ENCODE data around the gene TEKT5.
A peak's percentile ranks its signal among the peaks of the same experiment; 100 is the strongest.
"Not testable (repeated sequence)": the region's sequence is repeated elsewhere in the genome, so short reads cannot be mapped to it uniquely, and the experiment has no call there.

TEKT5 gene

DNA sequence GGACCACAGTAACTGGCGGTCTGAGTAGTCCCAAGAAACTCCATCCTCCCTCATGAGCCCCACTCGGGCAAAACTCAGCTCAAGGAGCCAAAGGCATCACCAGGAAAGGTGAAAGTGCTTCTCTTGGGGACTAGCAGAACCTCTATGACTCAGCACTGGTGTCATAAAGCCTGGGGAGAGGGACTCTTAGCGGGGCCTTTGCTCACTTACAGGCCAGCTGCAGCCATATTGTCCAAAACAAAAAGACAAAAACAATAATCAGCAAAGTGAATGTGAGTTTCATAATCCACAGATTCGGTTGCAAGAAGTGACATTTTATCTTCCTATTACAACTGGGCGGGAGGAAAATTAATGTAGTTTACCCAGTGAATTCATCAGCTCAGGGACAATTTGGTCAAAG is at the start of gene TEKT5:
TEKT5 (minus strand) TSS at position 101 of the 400 bp plus-strand sequence; CDS start at position 44, 57 bp downstream.
- DNase-seq: no peak

DNA sequence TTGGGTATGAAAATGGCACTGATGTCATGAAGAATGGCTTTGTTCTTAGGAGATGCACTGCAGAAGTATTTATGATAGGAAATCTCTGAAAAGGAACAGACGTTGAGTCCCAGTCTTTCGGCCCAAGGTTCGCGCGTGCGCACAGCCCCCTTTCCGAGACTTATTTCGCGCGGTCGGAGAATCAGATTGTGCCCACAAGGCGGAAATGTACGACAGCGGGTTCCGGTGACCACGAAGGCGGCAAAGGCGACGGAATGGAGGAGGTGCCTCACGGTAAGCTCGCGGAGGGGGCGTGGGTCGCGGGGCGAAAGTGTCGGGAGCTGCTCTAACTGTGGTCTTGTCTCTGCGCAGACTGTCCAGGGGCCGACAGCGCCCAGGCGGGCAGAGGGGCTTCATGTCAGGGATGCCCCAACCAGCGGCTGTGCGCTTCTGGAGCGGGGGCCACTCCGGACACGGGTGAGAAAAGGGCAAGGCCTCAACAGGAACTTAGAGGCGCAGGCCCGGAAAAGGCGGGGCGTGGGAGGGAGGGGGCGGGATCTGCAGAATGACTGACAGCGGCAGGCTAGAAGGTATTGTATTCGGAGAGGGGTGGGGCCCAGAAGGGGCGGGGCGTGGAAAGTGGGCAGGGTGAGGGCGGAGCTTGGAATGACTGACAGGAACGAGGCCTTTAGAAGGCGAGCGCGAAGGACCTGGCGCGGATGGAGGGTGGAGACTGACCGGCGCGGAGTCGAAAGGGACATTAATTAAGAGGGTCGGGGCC is 49.1 kb upstream of the TEKT5 start, which contains the start of gene NUBP1:
NUBP1 (plus strand) TSS at position 233 of the 760 bp plus-strand sequence; CDS start at position 255, 22 bp downstream.
- DNase-seq: peak; percentile 98 to 100 (median 99)

DNA sequence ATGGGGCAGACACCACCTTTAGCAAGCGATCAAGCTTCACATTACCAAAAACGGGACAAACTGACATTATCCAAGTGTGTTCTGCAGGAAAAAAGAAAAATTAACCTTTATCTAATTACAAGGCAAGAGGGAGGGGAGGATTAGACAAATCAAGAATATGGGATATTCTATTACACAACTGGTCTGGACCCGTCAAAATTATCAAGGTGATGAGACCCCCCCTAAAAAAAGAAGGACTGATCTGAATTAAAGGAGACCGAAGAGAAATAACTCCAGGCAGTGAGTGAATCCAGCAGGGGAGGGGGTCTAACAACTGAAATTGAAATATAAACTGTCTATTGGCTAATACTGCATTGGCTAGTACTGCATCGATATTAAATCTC is 48.5 kb upstream of the TEKT5 start:
- DNase-seq: no peak

DNA sequence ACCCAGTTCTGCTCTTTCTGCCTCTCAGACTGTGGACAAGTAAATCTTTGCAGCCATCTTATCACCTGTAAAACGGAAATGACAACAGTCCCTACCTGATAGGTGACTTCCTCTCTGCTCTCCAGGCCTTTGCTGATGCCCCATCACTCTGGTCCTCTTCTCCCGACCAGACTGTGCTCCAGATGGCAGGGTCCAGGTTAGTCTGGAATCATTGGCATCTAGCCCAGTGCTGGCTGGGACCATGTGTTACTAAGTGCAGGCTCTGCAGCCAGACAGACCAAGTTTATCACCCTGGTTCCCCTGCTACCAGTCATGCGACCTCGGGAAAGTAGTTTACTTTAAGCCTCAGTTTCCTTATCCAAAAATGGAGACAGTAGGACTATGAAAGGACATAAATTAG is 47.1 kb upstream of the TEKT5 start:
- no peak for DNase-seq

DNA sequence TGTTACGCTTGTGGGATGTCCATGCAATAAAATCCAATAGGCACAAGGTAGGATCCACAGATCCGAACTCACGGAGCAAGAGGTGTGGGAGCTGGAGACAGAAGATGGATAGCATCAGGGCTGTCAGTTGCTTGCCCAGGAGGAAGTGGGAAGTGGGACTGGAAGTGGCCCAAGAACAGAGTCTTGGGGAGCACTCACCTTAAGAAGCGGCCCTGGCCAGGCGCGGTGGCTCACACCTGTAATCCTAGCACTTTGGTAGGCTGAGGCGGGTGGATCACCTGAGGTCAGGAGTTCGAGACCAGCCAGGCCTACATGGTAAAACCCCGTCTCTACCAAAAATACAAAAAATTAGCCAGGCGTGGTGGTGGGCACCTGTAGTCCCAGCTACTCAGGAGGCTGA is 46.5 kb upstream of the TEKT5 start:
- not testable (repeated sequence) for DNase-seq

DNA sequence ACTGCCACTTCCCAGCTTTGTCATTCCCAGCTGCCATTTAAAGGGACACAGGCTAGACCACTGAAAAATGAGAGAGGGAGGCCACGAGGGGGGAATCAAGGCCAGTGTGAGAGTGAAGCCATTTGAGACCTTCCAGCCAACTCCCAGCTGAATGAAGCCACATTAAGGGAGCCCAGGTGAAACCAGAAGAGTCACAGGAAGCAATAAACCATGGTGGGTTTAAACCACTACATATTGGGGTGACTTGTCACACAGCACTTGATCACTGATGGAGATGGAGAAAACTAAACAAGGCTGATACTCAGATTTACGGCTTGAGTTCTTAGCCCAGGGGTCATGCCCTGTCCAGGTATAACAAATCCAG is 46.1 kb upstream of the TEKT5 start:
- no peak for DNase-seq

DNA sequence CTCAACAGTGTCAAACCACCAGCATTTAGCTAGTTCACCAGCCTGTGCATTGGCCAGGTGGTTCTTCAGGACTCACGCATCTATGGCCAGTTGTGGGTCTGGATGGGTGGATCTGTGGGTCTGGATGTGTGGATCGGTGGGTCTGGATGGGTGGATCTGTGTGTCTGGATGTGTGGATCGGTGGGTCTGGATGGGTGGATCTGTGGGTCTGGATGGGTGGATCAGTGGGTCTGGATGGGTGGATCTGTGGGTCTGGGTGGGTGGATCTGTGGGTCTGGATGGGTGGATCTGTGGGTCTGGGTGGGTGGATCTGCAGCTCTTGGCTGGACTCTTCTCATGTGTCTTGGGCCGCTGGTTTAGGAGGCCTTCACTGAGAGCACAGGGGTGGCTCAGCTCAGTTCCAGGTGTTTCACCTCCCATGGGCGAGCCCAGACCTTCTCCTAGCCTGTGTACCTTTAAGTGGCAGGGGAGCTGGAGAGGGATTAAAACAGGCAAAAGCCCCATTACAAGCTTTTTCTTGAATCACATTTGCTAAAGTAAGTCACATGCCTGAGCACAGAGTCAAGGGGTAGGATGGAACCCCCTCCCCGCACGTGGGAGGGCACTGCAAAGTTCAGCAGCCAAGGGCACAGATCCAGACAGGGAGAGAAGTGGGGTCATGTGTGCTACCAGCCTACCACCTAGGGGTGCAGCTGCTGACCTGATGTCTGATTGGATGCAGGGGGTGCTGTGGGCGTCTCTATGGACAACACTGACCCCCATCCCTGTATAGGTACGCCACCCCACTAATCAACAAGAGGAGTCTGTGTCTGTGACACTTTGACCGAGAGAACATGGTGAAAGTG is 45.5 kb upstream of the TEKT5 start:
- DNase-seq: no peak

DNA sequence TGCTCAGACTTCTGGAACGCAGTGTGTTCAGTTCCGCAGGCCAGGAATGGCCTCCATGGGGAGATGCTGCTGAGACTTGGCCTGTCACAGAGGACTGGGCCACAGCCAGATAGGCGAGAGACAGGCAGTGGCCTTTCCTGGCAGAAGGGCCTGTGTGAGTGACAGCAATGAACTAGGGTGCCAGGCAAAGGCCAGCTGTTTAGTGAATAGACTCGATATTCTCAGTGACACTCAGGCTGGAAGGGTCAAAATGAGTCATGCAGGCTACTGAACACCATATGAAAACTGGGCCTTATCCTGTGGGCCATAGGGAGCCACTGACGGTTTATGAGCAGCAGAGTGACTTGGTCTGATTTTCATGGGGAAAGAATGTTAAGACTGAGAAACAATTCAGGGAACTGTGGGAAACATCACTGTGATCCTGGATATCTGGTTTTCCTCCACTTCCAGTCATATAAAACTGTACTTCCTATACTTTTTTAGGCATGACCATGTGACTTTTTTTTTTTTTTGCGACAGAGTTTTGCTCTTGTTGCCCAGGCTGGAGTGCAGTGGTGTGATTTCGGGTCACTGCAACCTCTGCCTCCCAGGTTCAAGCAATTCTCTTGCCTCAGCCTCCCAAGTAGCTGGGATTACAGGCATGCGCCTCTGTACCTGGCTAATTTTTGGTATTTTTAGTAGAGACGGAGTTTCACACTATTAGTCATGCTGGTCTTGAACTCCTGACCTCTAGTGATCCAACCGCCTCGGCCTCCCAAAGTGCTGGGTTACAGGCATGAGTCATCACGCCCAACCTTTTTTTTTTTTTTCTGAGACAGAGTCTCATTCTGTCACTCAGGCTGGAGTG is 43.7 kb upstream of the TEKT5 start:
- no peak for DNase-seq

DNA sequence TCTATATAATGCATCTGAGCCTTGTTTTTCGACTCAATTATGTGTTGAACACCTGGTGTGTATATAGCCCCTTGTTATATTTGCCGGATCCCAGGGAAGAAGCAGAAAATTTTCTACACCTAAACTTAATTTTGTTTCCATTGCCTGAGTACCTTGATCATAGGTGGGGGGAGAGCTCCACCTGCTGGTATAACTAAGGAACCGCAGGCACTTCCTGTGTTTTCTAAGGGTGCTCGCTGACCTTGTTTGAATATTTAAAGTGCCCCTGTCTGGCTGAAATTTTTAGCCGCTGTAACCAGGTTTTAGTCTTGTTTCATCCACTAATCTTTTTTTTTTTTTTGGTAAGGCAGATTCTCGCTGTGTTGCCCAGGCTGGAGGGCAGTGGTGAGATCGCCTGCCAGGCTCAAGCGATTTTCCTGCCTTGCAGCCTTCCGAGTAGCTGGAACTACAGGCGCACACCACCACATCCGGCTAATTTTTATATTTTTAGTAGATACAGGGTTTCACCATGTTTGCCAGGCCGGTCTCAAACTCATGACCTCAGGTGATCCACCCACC is 42.4 kb upstream of the TEKT5 start:
- DNase-seq: peak; percentile 42 to 86 (median 61)

DNA sequence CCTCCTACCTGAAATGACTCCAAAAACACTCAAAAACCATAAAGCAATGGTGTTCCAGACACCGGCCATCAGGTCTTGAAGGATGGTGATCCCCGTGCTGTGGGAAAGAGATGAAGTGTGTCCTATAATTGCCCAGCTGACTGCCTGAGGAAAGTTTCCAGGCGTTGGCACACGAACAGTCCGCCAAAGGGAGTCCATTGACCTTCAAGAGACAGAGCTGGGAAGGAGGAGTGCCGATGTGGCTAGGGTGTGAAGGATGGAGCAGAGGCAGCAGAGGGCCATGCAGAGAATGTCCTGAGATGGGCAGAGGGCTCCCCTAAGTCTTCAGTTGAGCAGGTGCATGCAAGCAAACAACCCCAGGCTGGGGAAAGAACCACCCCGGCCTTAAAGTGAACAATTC is 37.1 kb upstream of the TEKT5 start:
- DNase-seq: no peak

DNA sequence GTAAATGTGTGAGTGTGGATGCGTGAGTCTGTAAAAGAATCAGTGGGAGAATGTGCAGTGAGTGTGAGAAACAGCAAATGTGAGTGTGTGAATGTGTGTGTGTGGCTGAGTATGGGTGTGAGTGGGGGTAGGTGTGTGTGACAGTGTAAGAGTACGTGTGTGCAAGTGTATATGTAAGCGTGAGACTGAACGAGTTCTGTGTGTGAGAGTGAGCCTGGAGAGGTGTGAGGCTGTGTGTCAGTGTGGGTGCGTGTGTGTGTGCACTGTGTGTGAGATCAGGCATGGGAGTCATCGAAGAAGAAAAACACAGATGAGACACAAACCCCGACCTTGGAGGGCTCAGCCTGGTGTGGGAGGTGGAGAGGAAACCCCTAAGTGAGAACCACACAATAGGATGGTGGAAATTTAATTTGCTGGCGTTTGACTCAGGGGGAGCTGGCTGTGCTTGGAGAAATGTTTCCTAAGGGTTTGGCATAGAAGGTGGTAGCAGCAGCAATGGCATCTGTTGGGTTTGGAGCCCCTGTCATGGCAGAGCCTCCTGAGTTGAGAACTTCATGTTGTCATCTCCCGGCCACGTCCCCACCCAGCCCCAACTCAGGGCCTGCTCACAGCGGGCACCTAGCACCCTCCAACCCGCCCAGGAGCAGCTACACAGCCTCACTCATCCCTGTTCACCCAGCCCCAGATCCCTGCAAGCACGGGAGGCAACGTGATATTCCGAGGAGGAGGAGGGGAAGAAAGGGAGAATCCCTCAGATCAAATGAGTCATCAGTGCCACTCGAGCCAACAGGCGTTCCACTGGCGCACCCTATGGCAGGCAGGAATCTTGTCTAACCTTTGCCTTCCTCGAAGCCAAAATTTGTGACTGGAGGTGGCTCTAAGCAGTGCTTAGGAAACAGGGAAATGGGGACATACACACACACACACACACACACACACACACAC is 34.6 kb upstream of the TEKT5 start:
- no peak for DNase-seq

DNA sequence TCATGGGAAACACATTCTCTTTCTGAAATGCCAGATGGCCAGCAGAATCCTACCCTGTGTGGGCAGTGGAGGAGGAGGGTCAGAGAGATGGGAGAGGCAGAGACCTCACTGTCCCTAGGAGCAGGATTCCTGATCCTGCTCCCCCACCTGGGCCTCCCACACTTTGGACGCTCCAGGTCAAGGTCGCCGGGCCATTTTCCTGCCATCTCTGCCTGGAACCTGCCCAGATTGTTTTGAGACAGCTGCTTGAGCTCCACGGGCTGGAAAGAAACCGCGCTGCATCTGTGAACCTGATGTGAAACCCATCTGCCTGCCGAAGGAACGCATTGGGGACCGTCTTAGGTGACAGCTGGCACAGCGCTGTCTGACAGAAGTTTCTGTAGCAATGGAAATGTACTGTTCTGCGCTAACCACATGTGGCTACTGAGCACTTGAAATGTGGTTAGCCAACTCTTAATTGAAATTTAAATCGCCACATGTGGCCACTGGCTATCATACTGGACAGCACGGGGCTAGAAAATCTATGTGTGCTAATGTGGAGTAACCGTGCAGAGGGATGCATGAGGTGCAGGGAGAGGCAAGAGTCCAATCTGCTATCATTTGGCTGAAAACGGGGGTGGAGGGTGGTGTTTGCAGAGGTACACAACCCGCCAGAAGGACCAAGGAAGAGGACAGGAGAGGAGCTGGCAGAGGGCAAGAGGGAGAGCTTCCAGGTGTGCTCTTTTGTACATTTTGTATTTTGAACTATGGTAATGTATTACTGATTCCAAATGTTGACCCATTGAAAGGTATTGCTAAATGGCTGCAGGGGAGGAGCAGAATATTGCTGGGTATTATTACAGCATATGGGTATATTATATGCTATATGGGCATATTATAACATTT is 33.5 kb upstream of the TEKT5 start:
- DNase-seq: no peak

DNA sequence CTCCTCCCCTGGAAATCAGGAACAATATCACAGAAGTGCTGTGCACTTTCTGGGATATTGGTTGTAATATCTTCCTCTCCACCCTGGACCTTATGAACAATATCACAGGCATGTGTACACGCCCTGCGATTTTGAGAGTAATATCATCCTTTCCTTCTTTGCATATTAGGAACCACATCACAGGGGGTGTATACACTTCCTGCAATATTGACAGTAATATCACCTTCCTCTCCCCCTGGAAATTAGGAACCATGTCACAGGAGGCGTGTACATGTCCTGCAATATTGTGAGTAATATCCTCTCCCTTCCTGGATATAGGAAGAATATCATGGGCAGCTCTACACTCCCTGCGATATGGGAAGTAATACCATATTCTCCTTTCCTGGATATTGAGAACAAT is 14.2 kb upstream of the TEKT5 start:
- no peak for DNase-seq

DNA sequence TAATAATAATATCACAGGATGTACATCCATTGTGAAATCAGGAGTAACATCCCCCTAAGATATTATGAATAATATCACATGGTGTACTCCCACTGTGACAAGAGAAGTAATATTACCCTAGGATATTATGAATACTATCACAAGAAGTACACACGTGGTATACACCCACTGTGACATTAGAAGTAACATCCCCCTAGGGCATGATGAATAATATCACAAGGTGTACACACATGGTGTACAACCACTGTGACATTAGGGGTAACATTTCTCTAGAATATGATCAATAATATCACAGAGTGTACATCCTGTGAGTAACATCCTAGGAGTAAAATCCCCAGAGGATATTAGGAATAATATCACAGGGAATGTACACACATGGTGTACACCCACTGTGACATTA is 5.0 kb upstream of the TEKT5 start:
- no peak for DNase-seq

DNA sequence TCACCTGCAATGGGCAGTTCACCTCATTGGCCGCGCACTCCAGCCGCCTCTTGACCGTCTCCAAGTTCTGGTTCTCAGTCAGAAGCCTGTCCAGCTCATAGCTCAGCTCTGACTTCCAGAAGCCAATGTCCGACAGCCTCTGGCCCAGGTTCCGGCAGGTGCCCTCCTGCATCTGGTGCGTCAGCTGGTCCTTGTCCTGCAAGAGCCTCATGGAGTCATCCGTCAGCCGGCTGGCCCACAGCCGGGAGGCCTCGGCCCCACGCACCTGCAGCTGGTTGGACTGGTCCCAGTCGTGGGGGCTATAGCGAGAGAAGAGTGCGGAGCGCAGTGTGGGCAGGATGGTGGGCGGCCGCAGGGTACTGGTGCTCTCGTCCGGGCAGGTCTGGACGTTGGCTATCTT is 424 bp downstream of the TEKT5 start:
- no peak for DNase-seq

DNA sequence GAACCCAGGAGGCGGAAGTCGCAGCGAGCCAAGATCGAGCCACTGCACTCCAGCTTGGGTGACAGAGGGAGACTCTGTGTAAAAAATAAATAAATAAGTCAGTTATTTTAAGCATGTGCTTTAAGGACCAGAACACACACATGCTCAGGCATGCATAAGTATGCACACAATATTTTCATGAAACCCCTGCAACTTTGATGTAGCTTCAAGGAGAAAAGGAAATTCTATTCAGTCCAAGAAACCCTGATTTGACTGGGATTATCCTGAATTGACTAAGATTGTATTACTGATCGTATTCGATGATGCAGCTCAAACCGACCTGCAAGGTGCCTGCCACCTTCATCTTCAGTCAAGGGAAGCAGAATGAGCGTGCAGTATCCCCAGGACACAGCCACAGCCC is 841 bp downstream of the TEKT5 start:
- DNase-seq: no peak

DNA sequence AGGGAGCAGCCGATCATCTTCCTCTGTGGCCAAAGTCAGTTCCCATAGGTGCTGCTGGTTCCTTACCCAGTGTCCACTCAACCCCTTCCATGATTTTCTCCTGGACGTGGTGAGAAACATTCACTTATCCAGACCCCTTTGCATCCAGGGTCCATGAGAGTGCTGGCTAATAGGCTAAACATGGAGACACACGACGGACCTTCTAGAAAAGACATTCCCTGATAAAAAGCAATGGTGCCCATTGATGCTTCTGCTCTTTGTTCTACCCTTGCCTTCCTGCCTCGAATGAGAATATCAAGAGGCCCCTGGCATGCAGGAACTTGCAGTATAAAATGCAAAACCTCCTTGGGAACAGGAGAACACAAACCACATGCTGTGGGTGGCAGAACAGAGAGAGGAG is 2.3 kb downstream of the TEKT5 start:
- no peak for DNase-seq

DNA sequence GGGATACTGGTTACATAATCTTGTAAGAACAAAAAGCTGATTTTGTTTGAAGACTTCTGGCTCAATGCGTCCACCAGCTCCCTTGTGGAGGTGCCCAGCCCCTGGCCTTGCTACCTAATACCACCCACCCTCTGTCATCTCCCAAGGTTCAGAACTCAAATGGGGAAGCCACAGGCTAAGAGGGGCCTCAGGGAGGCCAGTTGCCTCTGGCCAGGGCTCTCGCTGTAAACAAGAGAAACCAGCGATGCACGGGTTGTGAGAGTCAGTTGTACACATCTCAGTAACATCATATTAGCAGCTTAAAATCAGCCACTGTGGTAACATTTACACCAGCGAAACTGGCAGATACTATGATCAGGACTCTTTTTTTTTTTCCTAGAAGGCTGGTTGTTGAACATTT is 6.0 kb downstream of the TEKT5 start:
- DNase-seq: no peak

DNA sequence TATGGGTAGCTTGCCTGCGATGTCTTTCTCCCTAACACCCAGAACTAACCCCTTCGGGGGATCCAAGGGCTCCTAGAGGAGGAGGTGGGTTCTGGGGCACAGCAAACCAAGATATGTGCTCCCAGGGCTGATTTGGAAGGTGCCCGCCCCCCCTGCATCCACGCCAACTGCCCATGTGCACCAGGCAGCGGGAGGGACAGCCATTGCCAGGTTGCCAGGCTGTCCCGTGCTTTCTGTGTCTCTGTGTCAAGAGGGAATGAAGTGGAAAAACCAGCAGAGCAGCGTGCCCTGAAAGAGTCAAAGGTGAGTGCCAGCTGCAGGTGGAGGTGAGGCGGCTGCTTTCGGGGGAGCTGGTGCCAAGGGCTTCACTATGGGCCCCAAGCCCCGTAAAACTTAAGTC is 6.4 kb downstream of the TEKT5 start:
- DNase-seq: no peak

DNA sequence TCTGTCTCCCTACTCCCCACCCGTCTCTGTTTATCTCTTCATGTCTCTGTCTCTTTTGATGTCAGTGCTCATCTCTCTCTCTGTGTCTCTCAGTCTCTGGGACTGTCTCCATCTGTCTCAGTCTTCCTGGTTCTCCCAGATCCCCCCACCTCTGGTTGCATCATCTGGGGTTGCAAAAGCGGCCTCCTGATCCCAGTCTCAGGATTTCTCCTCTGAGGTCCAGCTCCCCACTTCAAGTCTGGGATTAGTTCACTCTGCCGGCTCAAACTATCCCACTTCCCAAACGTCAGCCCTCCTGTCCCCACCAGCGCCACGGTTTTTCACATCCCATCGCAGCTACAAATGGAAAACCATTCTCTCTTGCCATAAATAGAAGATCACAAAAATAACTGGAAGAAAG is 9.0 kb downstream of the TEKT5 start:
- no peak for DNase-seq
